ENCODE data around the gene PFN3. TPM values are rescaled to one million over a fixed set of nuclear protein-coding genes. Genes with fewer than 3 reads are reported as not detected.

The PFN3 gene
- total RNA-seq, 1 donor from 2014 or later: not detected

DNA sequence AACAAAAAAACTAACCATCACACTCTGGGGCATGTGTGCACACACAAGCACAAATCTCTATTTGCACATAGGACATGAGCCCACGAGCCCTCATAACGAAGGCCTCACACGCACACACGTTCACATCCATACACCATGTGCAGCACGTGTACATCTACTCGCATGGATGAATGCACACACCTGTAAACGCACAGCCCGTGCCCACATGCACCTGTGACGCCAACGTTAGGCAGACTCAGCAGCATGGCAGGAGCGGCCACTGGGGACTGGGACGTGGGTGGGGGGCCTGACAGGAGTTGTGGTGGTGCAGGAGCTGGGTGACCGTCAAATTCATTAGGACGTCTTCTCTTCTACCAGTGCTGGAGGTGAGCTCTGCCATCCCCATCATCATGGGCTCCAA, 13.1 kb downstream of the PFN3 start:
- FAIRE-seq (no peak), DNase-seq (ENCODE audit: low read depth) (no peak)
- H3K36me3 Mint-ChIP-seq (ENCODE audit: low read depth, unreplicated experiment): no peaks in the 10 kb centered on the region
- no peak overlapping the region for H3K4me2 ChIP-seq (ENCODE audit: low read length)
- no peak for TF ChIP-seq EZH2 (IDR thresholded peaks at IDR 0.05; ENCODE audit: insufficient read depth, low read length)
- TF ChIP-seq, protein P1, sequence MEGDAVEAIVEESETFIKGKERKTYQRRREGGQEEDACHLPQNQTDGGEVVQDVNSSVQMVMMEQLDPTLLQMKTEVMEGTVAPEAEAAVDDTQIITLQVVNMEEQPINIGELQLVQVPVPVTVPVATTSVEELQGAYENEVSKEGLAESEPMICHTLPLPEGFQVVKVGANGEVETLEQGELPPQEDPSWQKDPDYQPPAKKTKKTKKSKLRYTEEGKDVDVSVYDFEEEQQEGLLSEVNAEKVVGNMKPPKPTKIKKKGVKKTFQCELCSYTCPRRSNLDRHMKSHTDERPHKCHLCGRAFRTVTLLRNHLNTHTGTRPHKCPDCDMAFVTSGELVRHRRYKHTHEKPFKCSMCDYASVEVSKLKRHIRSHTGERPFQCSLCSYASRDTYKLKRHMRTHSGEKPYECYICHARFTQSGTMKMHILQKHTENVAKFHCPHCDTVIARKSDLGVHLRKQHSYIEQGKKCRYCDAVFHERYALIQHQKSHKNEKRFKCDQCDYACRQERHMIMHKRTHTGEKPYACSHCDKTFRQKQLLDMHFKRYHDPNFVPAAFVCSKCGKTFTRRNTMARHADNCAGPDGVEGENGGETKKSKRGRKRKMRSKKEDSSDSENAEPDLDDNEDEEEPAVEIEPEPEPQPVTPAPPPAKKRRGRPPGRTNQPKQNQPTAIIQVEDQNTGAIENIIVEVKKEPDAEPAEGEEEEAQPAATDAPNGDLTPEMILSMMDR (IDR thresholded peaks at IDR 0.05; ENCODE audit: insufficient read depth, low read depth, low read length): no peak
- no peaks in the 10 kb centered on the region for H3K36me3 ChIP-seq (ENCODE audit: insufficient read depth, low read length)
- H4K20me1 ChIP-seq (ENCODE audit: insufficient read depth, low read length): peaks cover 17% of the 10 kb centered on the region
- H2AFZ ChIP-seq (ENCODE audit: low read depth, low read length): no peak overlapping the region
- peaks cover 19% of the 10 kb centered on the region for H3K4me1 ChIP-seq (ENCODE audit: insufficient read depth, low read length)
- peaks cover 12% of the 10 kb centered on the region for H3K27me3 ChIP-seq (ENCODE audit: insufficient read depth, low read length)
- no peak overlapping the region for H3K4me3 ChIP-seq (ENCODE audit: insufficient read depth, low read depth, low read length)
- H3K9me3 ChIP-seq (ENCODE audit: insufficient read depth, low read depth, low read length): no peaks in the 10 kb centered on the region
- H3K27ac ChIP-seq (ENCODE audit: low read depth, low read length): no peak overlapping the region
- H3K27ac Mint-ChIP-seq (ENCODE audit: unreplicated experiment): no peak overlapping the region
- peaks cover 23% of the 10 kb centered on the region for H3K4me1 Mint-ChIP-seq (ENCODE audit: low read depth, unreplicated experiment)
- H3K9ac ChIP-seq (ENCODE audit: low read length): no peak overlapping the region
- no peaks in the 10 kb centered on the region for H3K79me2 ChIP-seq (ENCODE audit: insufficient read depth, low read length)
- no peak overlapping the region for H3K4me3 Mint-ChIP-seq (ENCODE audit: unreplicated experiment)
- H3K9me3 Mint-ChIP-seq (ENCODE audit: unreplicated experiment): peaks cover 1% of the 10 kb centered on the region
- H3K27me3 Mint-ChIP-seq (ENCODE audit: low read depth, unreplicated experiment): peaks cover 45% of the 10 kb centered on the region

DNA sequence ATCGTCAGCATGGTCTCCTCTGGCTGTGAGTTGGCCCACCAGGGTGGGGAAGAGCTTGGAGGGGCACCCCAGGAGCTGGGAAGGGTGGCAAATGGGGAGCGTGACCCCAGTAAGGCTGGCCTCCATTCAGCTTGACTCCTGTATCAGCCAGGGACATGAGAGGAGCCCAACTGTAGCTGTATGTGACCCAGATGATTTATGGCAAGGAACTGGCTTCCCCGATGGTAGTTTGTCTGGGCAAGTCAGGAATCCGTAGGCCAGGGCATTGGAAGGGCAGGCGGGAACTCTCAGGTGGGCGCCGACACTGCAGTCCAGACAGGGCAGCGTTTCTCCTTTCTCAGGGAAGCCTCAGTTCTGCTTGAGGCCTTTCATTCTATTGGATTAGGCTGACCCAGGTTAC, 13.9 kb downstream of the PFN3 start:
- no peaks in the 10 kb centered on the region for H3K79me2 ChIP-seq (ENCODE audit: insufficient read depth, low read length)
- H3K27ac ChIP-seq (ENCODE audit: low read depth, low read length): no peak overlapping the region
- peaks cover 44% of the 10 kb centered on the region for H3K27me3 Mint-ChIP-seq (ENCODE audit: low read depth, unreplicated experiment)
- H3K4me2 ChIP-seq (ENCODE audit: low read length): no peak overlapping the region
- H3K9me3 Mint-ChIP-seq (ENCODE audit: unreplicated experiment): peaks cover 1% of the 10 kb centered on the region
- no peaks in the 10 kb centered on the region for H3K36me3 ChIP-seq (ENCODE audit: insufficient read depth, low read length)
- peaks cover 23% of the 10 kb centered on the region for H3K4me1 Mint-ChIP-seq (ENCODE audit: low read depth, unreplicated experiment)
- no peak overlapping the region for H3K4me3 Mint-ChIP-seq (ENCODE audit: unreplicated experiment)
- DNase-seq (ENCODE audit: low read depth): no peak
- peaks cover 17% of the 10 kb centered on the region for H4K20me1 ChIP-seq (ENCODE audit: insufficient read depth, low read length)
- H2AFZ ChIP-seq (ENCODE audit: low read depth, low read length): no peak overlapping the region
- peaks cover 12% of the 10 kb centered on the region for H3K27me3 ChIP-seq (ENCODE audit: insufficient read depth, low read length)
- peaks cover 19% of the 10 kb centered on the region for H3K4me1 ChIP-seq (ENCODE audit: insufficient read depth, low read length)
- no peak overlapping the region for H3K27ac Mint-ChIP-seq (ENCODE audit: unreplicated experiment)
- no peak for TF ChIP-seq EZH2 (IDR thresholded peaks at IDR 0.05; ENCODE audit: insufficient read depth, low read length)
- TF ChIP-seq, protein P1 (IDR thresholded peaks at IDR 0.05; ENCODE audit: insufficient read depth, low read depth, low read length): no peak
- H3K9me3 ChIP-seq (ENCODE audit: insufficient read depth, low read depth, low read length): no peaks in the 10 kb centered on the region
- H3K36me3 Mint-ChIP-seq (ENCODE audit: low read depth, unreplicated experiment): no peaks in the 10 kb centered on the region
- no peak for FAIRE-seq
- H3K9ac ChIP-seq (ENCODE audit: low read length): no peak overlapping the region
- no peak overlapping the region for H3K4me3 ChIP-seq (ENCODE audit: insufficient read depth, low read depth, low read length)

DNA sequence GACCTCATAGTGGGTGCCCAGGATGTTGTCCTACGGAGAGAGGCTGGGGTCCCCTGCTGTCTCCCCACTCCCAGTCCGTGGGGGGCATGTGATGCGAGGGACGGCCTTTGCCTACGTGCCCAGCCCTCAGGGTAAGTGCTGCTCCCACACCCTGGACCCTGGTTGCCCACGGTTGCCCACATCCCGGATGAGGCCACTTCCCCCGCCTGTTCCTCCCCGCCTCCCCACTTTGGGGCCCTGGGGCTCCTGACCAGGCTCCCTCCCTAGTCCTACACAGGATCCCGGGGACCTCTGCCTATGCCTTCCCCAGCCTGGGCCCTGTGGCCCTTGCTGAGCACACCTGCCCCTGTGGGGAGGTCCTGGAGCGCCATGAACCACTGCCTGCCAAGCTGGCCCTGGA, 14.7 kb downstream of the PFN3 start:
- H3K9me3 ChIP-seq (ENCODE audit: insufficient read depth, low read depth, low read length): no peaks in the 10 kb centered on the region
- no peak for DNase-seq (ENCODE audit: low read depth)
- peaks cover 19% of the 10 kb centered on the region for H3K4me1 ChIP-seq (ENCODE audit: insufficient read depth, low read length)
- no peaks in the 10 kb centered on the region for H3K36me3 ChIP-seq (ENCODE audit: insufficient read depth, low read length)
- Mint-ChIP-seq H3K27me3 (ENCODE audit: low read depth, unreplicated experiment) (peaks cover 45% of the 10 kb centered on the region), H3K27ac (ENCODE audit: unreplicated experiment) (no peak overlapping the region), H3K4me1 (ENCODE audit: low read depth, unreplicated experiment) (peaks cover 26% of the 10 kb centered on the region), H3K4me3 (ENCODE audit: unreplicated experiment) (no peak overlapping the region), H3K36me3 (ENCODE audit: low read depth, unreplicated experiment) (no peaks in the 10 kb centered on the region), H3K9me3 (ENCODE audit: unreplicated experiment) (peaks cover 1% of the 10 kb centered on the region)
- H3K4me2 ChIP-seq (ENCODE audit: low read length): no peak overlapping the region
- no peak for FAIRE-seq
- H3K27me3 ChIP-seq (ENCODE audit: insufficient read depth, low read length): peaks cover 12% of the 10 kb centered on the region
- H2AFZ ChIP-seq (ENCODE audit: low read depth, low read length): no peak overlapping the region
- no peak for TF ChIP-seq EZH2 (IDR thresholded peaks at IDR 0.05; ENCODE audit: insufficient read depth, low read length)
- TF ChIP-seq, protein P1 (IDR thresholded peaks at IDR 0.05; ENCODE audit: insufficient read depth, low read depth, low read length): no peak
- H4K20me1 ChIP-seq (ENCODE audit: insufficient read depth, low read length): peaks cover 17% of the 10 kb centered on the region
- H3K79me2 ChIP-seq (ENCODE audit: insufficient read depth, low read length): no peaks in the 10 kb centered on the region
- no peak overlapping the region for H3K27ac ChIP-seq (ENCODE audit: low read depth, low read length)
- H3K9ac ChIP-seq (ENCODE audit: low read length): no peak overlapping the region
- no peak overlapping the region for H3K4me3 ChIP-seq (ENCODE audit: insufficient read depth, low read depth, low read length)

Data from astrocyte (in vitro differentiated cells and primary cell).